Measurements from ENCODE around the gene PHACTR1. TPM values are rescaled to one million over a fixed set of nuclear protein-coding genes. Genes with fewer than 3 reads are reported as not detected.

Gene PHACTR1
- total RNA-seq, 1 experiment from 2014 or later, result 15.5 TPM

DNA sequence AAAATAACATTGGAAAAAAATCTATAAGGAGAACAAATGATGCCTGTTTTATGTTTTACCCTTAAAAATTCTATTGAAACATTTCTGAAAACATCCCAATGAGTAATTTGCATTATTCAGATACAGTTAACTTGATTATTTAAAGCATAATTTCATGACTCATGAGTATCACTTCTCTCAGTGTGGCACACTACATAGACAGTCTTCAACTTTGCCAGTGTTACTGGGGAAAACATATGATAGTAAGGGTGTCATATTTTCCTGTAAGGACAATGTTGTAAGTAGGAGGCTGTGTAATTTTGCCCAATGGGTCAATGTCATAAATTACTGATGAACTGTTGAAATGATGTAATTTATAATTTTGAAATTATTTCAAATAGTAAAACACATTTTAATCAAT is 125.5 kb downstream of the PHACTR1 start:
- Mint-ChIP-seq H3K9me3 (peaks cover 16% of the 10 kb centered on the region), H3K27ac (no peak overlapping the region), H3K4me1 (peaks cover 25% of the 10 kb centered on the region), H3K27me3 (ENCODE audit: low read depth) (no peaks in the 10 kb centered on the region), H3K4me3 (no peak overlapping the region), H3K36me3 (peaks cover 15% of the 10 kb centered on the region)
- CTCF ChIA-PET, result interaction anchor here (1.4 kb wide), 1 partner anchor 204 kb away, joined by 3 read pairs; no protein-coding TSS in a partner anchor
- TF ChIP-seq, protein P1, sequence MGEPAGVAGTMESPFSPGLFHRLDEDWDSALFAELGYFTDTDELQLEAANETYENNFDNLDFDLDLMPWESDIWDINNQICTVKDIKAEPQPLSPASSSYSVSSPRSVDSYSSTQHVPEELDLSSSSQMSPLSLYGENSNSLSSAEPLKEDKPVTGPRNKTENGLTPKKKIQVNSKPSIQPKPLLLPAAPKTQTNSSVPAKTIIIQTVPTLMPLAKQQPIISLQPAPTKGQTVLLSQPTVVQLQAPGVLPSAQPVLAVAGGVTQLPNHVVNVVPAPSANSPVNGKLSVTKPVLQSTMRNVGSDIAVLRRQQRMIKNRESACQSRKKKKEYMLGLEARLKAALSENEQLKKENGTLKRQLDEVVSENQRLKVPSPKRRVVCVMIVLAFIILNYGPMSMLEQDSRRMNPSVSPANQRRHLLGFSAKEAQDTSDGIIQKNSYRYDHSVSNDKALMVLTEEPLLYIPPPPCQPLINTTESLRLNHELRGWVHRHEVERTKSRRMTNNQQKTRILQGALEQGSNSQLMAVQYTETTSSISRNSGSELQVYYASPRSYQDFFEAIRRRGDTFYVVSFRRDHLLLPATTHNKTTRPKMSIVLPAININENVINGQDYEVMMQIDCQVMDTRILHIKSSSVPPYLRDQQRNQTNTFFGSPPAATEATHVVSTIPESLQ (CRISPR knock-in tag; IDR thresholded peaks at IDR 0.05), result no peak
- TF ChIP-seq, protein P2, sequence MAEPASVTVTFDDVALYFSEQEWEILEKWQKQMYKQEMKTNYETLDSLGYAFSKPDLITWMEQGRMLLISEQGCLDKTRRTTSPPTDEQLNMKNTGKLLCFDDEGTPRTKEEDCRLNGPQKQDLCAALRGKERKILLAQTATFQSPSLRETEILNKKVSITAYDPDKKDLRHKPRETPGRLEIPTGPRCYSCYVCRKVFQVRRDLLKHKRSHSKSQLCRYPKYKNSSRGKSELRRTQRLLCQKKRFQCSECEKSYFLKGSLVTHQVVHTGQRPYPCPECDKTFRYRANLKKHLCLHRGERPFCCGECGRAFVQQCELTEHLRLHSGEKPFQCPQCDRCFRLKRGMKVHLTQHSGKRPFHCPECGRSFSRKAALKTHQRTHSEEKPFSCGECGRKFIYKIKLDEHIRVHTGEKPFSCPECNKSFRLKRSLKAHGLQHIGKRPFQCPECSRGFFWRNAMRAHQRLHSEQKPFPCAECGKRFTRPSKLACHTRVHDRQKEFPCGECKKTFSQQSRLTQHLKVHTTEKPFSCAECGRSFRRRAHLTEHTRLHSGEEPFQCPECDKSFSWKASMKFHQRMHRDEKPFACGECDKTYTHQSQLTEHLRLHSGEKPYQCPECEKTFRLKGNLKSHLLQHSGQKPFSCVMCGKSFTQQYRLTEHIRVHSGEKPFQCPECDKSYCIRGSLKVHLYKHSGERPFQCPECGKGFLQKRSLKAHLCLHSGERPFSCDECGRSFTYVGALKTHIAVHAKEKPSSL (CRISPR knock-in tag; conservative IDR thresholded peaks at IDR 0.05), result no peak
- no peak for TF ChIP-seq ESRRA (CRISPR knock-in tag; IDR thresholded peaks at IDR 0.05; ENCODE audit: borderline replicate concordance)
- TF ChIP-seq, protein P3, sequence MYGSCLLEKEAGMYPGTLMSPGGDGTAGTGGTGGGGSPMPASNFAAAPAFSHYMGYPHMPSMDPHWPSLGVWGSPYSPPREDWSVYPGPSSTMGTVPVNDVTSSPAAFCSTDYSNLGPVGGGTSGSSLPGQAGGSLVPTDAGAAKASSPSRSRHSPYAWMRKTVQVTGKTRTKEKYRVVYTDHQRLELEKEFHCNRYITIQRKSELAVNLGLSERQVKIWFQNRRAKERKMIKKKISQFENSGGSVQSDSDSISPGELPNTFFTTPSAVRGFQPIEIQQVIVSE (CRISPR knock-in tag; IDR thresholded peaks at IDR 0.05; ENCODE audit: borderline replicate concordance), result no peak
- no peak for TF ChIP-seq SMAD4 (CRISPR knock-in tag; IDR thresholded peaks at IDR 0.05)
- no peak for TF ChIP-seq TP53 (CRISPR knock-in tag; IDR thresholded peaks at IDR 0.05)
- no peak for DNase-seq (ENCODE audit: low spot score)
- no peak for ATAC-seq
- POLR2A ChIA-PET, result no interaction called here

DNA sequence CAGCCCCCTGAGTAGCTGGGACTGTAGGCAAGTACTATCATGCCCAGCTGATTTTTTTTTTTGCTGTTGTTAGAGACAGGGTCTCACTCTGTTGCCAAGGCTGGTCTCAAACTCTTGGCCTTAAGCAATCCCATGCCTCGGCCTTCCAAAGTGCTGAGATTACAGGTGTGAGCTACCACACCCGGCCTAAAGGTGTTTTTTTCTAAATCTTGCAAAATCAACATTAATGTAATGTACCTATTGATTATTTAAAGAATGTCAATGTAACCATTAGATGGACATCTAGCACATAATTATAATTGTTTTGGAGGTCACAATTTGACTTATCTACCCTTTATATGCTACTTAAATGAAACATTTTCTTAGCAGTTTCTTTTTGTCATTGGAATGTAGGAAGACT is 126.1 kb downstream of the PHACTR1 start:
- DNase-seq (ENCODE audit: low spot score) (no peak), ATAC-seq (no peak)
- H3K36me3 Mint-ChIP-seq, result peaks cover 12% of the 10 kb centered on the region
- peaks cover 25% of the 10 kb centered on the region for H3K4me1 Mint-ChIP-seq
- no peak overlapping the region for H3K27ac Mint-ChIP-seq
- ChIA-PET CTCF (interaction anchor here (1.4 kb wide), 1 partner anchor 205 kb away, joined by 3 read pairs; no protein-coding TSS in a partner anchor), POLR2A (no interaction called here)
- H3K9me3 Mint-ChIP-seq, result peaks cover 12% of the 10 kb centered on the region
- H3K4me3 Mint-ChIP-seq, result no peak overlapping the region
- H3K27me3 Mint-ChIP-seq (ENCODE audit: low read depth), result no peaks in the 10 kb centered on the region
- TF ChIP-seq ZNF263 (CRISPR knock-in tag; IDR thresholded peaks at IDR 0.05; ENCODE audit: low read depth) (no peak), GABPB1 (CRISPR knock-in tag; IDR thresholded peaks at IDR 0.05) (no peak), NR2C2 (CRISPR knock-in tag; IDR thresholded peaks at IDR 0.05) (no peak), ESRRA (CRISPR knock-in tag; IDR thresholded peaks at IDR 0.05; ENCODE audit: borderline replicate concordance) (no peak), ZBTB21 (CRISPR knock-in tag; IDR thresholded peaks at IDR 0.05; ENCODE audit: borderline replicate concordance) (no peak), TCF7 (CRISPR knock-in tag; IDR thresholded peaks at IDR 0.05; ENCODE audit: low read depth) (no peak), ZNF423 (CRISPR knock-in tag; IDR thresholded peaks at IDR 0.05) (no peak), ZNF138 (CRISPR knock-in tag; conservative IDR thresholded peaks at IDR 0.05) (no peak), ZNF317 (CRISPR knock-in tag; IDR thresholded peaks at IDR 0.05; ENCODE audit: borderline replicate concordance, low read depth) (no peak), TEAD1 (CRISPR knock-in tag; IDR thresholded peaks at IDR 0.05) (no peak), NR3C1 (CRISPR knock-in tag; conservative IDR thresholded peaks at IDR 0.05; ENCODE audit: low read depth) (no peak)
- TF ChIP-seq, protein P4, sequence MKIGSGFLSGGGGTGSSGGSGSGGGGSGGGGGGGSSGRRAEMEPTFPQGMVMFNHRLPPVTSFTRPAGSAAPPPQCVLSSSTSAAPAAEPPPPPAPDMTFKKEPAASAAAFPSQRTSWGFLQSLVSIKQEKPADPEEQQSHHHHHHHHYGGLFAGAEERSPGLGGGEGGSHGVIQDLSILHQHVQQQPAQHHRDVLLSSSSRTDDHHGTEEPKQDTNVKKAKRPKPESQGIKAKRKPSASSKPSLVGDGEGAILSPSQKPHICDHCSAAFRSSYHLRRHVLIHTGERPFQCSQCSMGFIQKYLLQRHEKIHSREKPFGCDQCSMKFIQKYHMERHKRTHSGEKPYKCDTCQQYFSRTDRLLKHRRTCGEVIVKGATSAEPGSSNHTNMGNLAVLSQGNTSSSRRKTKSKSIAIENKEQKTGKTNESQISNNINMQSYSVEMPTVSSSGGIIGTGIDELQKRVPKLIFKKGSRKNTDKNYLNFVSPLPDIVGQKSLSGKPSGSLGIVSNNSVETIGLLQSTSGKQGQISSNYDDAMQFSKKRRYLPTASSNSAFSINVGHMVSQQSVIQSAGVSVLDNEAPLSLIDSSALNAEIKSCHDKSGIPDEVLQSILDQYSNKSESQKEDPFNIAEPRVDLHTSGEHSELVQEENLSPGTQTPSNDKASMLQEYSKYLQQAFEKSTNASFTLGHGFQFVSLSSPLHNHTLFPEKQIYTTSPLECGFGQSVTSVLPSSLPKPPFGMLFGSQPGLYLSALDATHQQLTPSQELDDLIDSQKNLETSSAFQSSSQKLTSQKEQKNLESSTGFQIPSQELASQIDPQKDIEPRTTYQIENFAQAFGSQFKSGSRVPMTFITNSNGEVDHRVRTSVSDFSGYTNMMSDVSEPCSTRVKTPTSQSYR (CRISPR knock-in tag; IDR thresholded peaks at IDR 0.05), result no peak
- TF ChIP-seq, protein P5, sequence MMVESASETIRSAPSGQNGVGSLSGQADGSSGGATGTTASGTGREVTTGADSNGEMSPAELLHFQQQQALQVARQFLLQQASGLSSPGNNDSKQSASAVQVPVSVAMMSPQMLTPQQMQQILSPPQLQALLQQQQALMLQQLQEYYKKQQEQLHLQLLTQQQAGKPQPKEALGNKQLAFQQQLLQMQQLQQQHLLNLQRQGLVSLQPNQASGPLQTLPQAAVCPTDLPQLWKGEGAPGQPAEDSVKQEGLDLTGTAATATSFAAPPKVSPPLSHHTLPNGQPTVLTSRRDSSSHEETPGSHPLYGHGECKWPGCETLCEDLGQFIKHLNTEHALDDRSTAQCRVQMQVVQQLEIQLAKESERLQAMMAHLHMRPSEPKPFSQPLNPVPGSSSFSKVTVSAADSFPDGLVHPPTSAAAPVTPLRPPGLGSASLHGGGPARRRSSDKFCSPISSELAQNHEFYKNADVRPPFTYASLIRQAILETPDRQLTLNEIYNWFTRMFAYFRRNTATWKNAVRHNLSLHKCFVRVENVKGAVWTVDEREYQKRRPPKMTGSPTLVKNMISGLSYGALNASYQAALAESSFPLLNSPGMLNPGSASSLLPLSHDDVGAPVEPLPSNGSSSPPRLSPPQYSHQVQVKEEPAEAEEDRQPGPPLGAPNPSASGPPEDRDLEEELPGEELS (CRISPR knock-in tag; IDR thresholded peaks at IDR 0.05), result no peak
- TF ChIP-seq, protein P6, sequence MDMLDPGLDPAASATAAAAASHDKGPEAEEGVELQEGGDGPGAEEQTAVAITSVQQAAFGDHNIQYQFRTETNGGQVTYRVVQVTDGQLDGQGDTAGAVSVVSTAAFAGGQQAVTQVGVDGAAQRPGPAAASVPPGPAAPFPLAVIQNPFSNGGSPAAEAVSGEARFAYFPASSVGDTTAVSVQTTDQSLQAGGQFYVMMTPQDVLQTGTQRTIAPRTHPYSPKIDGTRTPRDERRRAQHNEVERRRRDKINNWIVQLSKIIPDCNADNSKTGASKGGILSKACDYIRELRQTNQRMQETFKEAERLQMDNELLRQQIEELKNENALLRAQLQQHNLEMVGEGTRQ (CRISPR knock-in tag; IDR thresholded peaks at IDR 0.05), result no peak
- TF ChIP-seq, protein P7, sequence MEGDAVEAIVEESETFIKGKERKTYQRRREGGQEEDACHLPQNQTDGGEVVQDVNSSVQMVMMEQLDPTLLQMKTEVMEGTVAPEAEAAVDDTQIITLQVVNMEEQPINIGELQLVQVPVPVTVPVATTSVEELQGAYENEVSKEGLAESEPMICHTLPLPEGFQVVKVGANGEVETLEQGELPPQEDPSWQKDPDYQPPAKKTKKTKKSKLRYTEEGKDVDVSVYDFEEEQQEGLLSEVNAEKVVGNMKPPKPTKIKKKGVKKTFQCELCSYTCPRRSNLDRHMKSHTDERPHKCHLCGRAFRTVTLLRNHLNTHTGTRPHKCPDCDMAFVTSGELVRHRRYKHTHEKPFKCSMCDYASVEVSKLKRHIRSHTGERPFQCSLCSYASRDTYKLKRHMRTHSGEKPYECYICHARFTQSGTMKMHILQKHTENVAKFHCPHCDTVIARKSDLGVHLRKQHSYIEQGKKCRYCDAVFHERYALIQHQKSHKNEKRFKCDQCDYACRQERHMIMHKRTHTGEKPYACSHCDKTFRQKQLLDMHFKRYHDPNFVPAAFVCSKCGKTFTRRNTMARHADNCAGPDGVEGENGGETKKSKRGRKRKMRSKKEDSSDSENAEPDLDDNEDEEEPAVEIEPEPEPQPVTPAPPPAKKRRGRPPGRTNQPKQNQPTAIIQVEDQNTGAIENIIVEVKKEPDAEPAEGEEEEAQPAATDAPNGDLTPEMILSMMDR (IDR thresholded peaks at IDR 0.05), result no peak
- TF ChIP-seq, protein P8, sequence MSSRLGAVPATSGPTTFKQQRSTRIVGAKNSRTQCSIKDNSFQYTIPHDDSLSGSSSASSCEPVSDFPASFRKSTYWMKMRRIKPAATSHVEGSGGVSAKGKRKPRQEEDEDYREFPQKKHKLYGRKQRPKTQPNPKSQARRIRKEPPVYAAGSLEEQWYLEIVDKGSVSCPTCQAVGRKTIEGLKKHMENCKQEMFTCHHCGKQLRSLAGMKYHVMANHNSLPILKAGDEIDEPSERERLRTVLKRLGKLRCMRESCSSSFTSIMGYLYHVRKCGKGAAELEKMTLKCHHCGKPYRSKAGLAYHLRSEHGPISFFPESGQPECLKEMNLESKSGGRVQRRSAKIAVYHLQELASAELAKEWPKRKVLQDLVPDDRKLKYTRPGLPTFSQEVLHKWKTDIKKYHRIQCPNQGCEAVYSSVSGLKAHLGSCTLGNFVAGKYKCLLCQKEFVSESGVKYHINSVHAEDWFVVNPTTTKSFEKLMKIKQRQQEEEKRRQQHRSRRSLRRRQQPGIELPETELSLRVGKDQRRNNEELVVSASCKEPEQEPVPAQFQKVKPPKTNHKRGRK (CRISPR knock-in tag; IDR thresholded peaks at IDR 0.05; ENCODE audit: borderline replicate concordance), result no peak

Measured in WTC11 (cell line).